Stimulated activated naive B cell treated with anti-CD40 and anti-IgM and Interleukin-4, amounts not matched to agents 10 μg/mL and 1 μg/mL and 100 μg/mL, for 72 hours (primary cell): Measurements from ENCODE around the gene INKA1.
A peak's percentile ranks its signal among the peaks of the same experiment; 100 is the strongest.

Source experiments
- ATAC-seq, 2 donors: fragments of 150-1000 bp; cut with Tn5 transposase; replicated peaks; 2 replicates each; pipeline ENCODE4 v1.10.0; 2021; ENCODE audit warnings: moderate library complexity in 1 of 2
- DNase-seq: peaks from one replicate; pipeline ENCODE4 v3.0.0; 2021
- H3K27ac Mint-ChIP-seq: one replicate; pipeline ENCODE4 v1.8.0; 2022; ENCODE audit warnings: mild to moderate bottlenecking, mixed read lengths
- H3K27me3 Mint-ChIP-seq, 2 donors: one replicate each; pipeline ENCODE4 v1.8.0; 2022; ENCODE audit warnings: mixed read lengths in 2 of 2
- H3K36me3 Mint-ChIP-seq, 2 donors: one replicate each; pipeline ENCODE4 v1.8.0; 2022; ENCODE audit warnings: mixed read lengths in 2 of 2, mild to moderate bottlenecking in 1 of 2
- H3K4me1 Mint-ChIP-seq, 2 donors: one replicate each; pipeline ENCODE4 v1.8.0; 2022; ENCODE audit warnings: mixed read lengths in 2 of 2, mild to moderate bottlenecking in 1 of 2
- H3K4me3 Mint-ChIP-seq, 2 donors: one replicate each; pipeline ENCODE4 v1.8.0; 2022; ENCODE audit warnings: mild to moderate bottlenecking in 2 of 2, mixed read lengths in 2 of 2, moderate library complexity in 1 of 2
- H3K9me3 Mint-ChIP-seq, 2 donors: one replicate each; pipeline ENCODE4 v1.8.0; 2022; ENCODE audit warnings: mixed read lengths in 2 of 2, mild to moderate bottlenecking in 1 of 2

The INKA1 gene

DNA sequence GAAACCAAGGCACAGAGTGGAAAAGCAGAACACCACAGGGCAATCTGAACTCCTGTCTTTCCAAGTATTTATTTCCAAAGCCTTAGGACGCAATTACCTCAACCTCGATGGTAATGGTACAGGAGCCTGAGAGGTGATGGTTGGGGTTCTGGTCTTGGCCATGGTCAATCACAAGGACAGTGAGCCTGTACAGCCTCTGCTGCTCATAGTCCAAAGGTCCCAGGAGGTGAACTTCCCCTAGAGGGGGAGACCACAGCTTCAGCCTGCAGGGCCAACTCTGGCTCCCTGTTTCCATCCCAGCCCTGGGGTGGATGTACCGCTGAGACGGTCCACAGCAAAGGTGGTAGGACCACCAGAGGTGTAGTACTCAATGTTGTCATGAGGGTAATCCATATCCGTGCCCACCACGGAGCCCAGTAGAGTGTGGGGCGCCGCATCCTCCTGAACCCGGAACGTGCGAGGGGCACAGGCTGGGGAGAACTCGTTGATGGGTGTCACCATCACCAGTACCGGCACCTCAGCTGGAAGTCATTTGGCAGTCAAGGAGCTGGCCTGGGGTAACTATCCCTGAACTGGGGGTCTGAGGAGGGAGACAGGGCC is 9.5 kb upstream of the INKA1 start:
- DNase-seq, result no peak
- Mint-ChIP-seq H3K4me3 (no peak overlapping the region), H3K36me3 (no peaks in the 10 kb centered on the region), H3K27ac (no peak overlapping the region), H3K9me3 (no peaks in the 10 kb centered on the region), H3K27me3 (peaks cover 0 to under 1% of the 10 kb centered on the region in 2 donors), H3K4me1 (peaks cover 0 to 4% of the 10 kb centered on the region in 2 donors)
- no peak for ATAC-seq

GRCh38 chr3:49794431-49794830 is 8.6 kb upstream of the INKA1 start:
- ATAC-seq, result no peak
- no peaks in the 10 kb centered on the region for H3K9me3 Mint-ChIP-seq
- peaks cover 0 to 7% of the 10 kb centered on the region in 2 donors for H3K27me3 Mint-ChIP-seq
- no peaks in the 10 kb centered on the region for H3K36me3 Mint-ChIP-seq
- H3K27ac Mint-ChIP-seq, result no peak overlapping the region
- H3K4me3 Mint-ChIP-seq, result no peak overlapping the region
- peaks cover 0 to 4% of the 10 kb centered on the region in 2 donors for H3K4me1 Mint-ChIP-seq
- DNase-seq, result no peak

DNA sequence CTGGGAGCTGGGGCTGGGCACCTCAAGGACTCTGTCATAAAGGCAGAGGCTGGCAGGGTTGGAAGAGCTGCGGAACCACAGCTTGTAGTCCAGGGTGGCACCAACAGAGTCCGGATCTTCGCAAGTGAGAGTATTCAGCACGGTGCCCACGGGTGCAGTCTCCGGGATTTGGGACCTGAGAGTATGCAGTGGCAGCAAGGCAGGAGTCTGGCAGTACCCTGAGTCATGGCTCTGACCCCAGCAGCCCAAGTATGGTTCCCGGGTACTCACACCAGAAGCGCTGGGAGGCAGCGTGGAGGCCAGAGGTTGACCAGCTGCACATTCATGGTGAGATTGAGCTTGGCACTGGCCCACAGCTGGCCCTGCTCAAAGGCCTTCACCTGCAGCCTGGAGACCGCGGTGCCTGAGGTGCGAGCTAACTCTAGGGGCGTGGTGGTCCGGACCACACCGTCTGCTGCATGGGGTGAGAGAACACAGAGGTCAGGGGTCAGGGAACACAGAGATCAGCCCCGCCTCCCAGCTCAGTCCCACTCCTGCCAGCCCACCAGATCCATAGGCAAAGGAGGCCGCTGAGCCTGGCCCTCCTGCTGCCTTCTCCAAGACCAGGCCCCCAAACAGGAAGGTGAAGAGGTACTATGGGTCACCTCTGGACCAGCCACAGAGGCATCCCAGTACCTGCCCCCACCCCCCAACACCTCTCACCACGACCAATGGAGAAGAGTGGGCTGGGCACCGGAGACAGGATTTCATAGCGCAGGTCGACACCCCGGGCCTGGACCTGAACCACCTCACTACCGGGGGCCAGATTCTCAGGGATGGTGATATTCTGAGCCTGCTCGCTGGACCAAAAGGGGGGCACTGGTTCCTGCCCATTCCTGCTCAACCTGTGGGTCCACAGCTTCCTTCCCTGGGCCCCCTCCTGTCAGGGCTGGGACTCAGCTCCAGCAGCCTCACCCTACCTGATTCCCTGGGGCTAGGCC is 7.8 kb upstream of the INKA1 start:
- no peaks in the 10 kb centered on the region for H3K9me3 Mint-ChIP-seq
- no peak for DNase-seq
- H3K27ac Mint-ChIP-seq, result no peak overlapping the region
- H3K4me1 Mint-ChIP-seq, result peaks cover 0 to 2% of the 10 kb centered on the region in 2 donors
- no peak overlapping the region for H3K4me3 Mint-ChIP-seq
- peaks cover 0 to 7% of the 10 kb centered on the region in 2 donors for H3K27me3 Mint-ChIP-seq
- H3K36me3 Mint-ChIP-seq, result no peaks in the 10 kb centered on the region
- ATAC-seq, result no peak

DNA sequence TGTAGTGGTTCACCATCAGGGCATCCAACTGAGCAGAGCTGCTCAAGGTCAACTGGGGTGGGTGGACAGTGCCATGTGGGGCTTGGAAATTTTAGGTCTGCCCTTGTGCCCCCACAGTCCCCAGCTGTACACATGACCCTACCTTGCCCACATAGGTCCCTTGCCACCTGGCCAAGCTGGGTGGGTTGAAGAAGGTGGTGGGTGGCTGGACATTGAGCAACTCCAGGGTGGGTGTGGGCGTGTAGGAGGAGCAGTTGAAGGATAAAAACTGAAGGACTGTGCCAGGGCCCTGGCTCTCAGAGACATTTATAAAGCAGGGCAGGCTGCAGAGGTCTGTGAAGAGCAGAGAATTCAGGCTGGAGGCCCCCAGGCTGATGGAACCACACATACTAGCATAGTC is 4.0 kb upstream of the INKA1 start:
- H3K4me3 Mint-ChIP-seq, result no peak overlapping the region
- DNase-seq (no peak), ATAC-seq (no peak)
- no peak overlapping the region for H3K27ac Mint-ChIP-seq
- peaks cover 9 to 22% of the 10 kb centered on the region in 2 donors for H3K27me3 Mint-ChIP-seq
- no peaks in the 10 kb centered on the region for H3K9me3 Mint-ChIP-seq
- H3K4me1 Mint-ChIP-seq, result peaks cover 9 to 17% of the 10 kb centered on the region in 2 donors
- H3K36me3 Mint-ChIP-seq, result no peaks in the 10 kb centered on the region

DNA sequence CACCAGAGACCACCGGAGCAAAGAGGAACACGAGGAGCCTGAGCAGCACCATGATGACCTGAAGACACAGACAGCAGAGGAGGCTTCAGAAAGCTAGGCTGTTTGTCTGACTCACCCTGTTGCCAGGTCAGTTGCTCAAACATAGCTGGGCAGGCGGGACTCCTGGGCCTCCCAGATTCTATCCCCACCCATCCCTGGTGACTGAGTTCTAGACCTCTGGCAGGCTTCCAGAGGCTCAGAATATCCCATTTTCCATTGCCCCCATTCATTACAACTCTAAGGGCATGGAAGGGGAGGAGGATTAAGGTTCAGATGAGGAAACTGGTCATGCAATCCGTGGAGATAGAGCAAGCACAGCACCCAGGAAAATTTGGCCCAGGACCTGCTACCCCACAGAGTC is 3.3 kb upstream of the INKA1 start, which contains the start of gene CDHR4:
Gene CDHR4, minus strand, starts transcription at position 113 of the 400 bp plus-strand sequence. Its CDS starts 61 bp downstream, at position 52.
- no peaks in the 10 kb centered on the region for H3K36me3 Mint-ChIP-seq
- no peak within 1 kb of the TSS for H3K27ac Mint-ChIP-seq
- DNase-seq (no peak), ATAC-seq (no peak)
- H3K9me3 Mint-ChIP-seq, result no peaks in the 10 kb centered on the region
- H3K27me3 Mint-ChIP-seq, result peaks cover 9 to 22% of the 10 kb centered on the region in 2 donors
- H3K4me3 Mint-ChIP-seq, result no peak within 1 kb of the TSS
- peaks cover 14 to 24% of the 10 kb centered on the region in 2 donors for H3K4me1 Mint-ChIP-seq

DNA sequence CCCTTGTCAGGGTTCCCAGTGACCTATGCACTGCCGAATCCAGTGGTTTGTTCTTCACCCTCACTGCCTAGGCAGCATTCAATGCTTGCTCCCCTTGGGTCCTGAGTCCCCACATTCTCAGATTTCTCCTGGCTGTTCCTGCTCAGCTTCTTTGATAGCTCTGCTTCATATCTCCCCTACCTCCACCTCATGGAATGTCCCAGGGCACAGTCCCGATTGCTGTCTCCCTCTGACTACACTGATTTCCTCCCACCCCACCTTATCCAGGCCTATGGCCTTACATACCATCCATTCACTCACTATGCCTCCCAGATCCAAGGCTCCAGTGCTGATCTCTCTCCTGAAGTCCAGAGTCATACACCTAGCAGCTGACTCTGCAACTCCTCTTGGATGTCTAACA is 1.9 kb upstream of the INKA1 start:
- Mint-ChIP-seq H3K4me1 (peaks cover 28 to 38% of the 10 kb centered on the region in 2 donors), H3K4me3 (no peak overlapping the region), H3K9me3 (no peaks in the 10 kb centered on the region), H3K27ac (no peak overlapping the region), H3K36me3 (no peaks in the 10 kb centered on the region), H3K27me3 (peaks cover 9 to 22% of the 10 kb centered on the region in 2 donors)
- no peak for DNase-seq
- no peak for ATAC-seq

GRCh38 chr3:49803465-49804140 is 542 bp downstream of the INKA1 start:
- peak; percentile 33 to 40 for ATAC-seq
- Mint-ChIP-seq H3K27me3 (peaks cover 9 to 22% of the 10 kb centered on the region in 2 donors), H3K9me3 (no peaks in the 10 kb centered on the region), H3K4me3 (peak overlapping the region; percentile 84), H3K27ac (peak overlapping the region; percentile 72), H3K36me3 (peaks cover 0 to 3% of the 10 kb centered on the region in 2 donors), H3K4me1 (peaks cover 52 to 62% of the 10 kb centered on the region in 2 donors)
- DNase-seq, result peak; percentile 44

- Mint-ChIP-seq H3K27ac (peak overlapping the region; percentile 93), H3K9me3 (no peaks in the 10 kb centered on the region), H3K27me3 (peaks cover 9 to 15% of the 10 kb centered on the region in 2 donors), H3K4me1 (peaks cover 53 to 70% of the 10 kb centered on the region in 2 donors), H3K4me3 (peak overlapping the region; percentile 84), H3K36me3 (peaks cover under 1 to 10% of the 10 kb centered on the region in 2 donors)
- no peak for DNase-seq
- ATAC-seq, result peak in 1 of 2 donors; percentile 0
Measured at GRCh38 chr3:49804141-49805041, 1.3 kb downstream of the INKA1 start.

DNA sequence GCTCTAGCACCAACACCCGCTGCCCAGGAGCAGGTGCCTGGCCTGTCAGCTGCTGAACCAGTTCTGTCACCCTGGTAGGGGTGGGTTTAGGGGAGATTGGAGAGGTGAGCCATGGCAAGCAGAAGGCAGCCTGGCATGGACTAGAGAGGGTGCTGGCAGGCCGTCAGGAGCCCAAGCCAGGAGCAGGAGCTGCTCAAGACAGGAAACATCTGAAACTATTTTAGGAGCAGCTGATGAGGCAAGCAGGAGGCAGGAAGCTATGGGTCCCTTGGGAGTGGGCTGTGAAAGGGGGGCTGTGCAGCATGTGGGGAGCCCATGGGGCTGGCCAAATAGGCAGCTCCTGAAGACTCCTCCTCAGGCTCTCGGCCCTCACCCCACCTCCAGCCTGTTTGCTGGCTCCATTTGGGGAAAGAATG is 2.3 kb downstream of the INKA1 start:
- Mint-ChIP-seq H3K27ac (peak overlapping the region; percentile 93), H3K27me3 (peaks cover 9 to 15% of the 10 kb centered on the region in 2 donors), H3K4me1 (peaks cover 59 to 80% of the 10 kb centered on the region in 2 donors), H3K36me3 (peaks cover 4 to 20% of the 10 kb centered on the region in 2 donors), H3K4me3 (peak overlapping the region; percentile 57 to 76), H3K9me3 (no peaks in the 10 kb centered on the region)
- ATAC-seq (peak in 1 of 2 donors; percentile 22), DNase-seq (peak; percentile 23)

- H3K4me1 Mint-ChIP-seq, result peaks cover 60 to 83% of the 10 kb centered on the region in 2 donors
- H3K9me3 Mint-ChIP-seq, result no peaks in the 10 kb centered on the region
- H3K27me3 Mint-ChIP-seq, result peaks cover 8 to 12% of the 10 kb centered on the region in 2 donors
- peak overlapping the region; percentile 57 to 76 for H3K4me3 Mint-ChIP-seq
- ATAC-seq, result no peak
- peak overlapping the region; percentile 93 for H3K27ac Mint-ChIP-seq
- DNase-seq, result no peak
- H3K36me3 Mint-ChIP-seq, result peaks cover 4 to 25% of the 10 kb centered on the region in 2 donors
Measured at GRCh38 chr3:49805897-49806701, 3.0 kb downstream of the INKA1 start.

- no peak for ATAC-seq
- Mint-ChIP-seq H3K4me1 (peaks cover 65 to 86% of the 10 kb centered on the region in 2 donors), H3K27ac (peak overlapping the region; percentile 92), H3K36me3 (peaks cover 6 to 31% of the 10 kb centered on the region in 2 donors), H3K27me3 (peaks cover under 1 to 5% of the 10 kb centered on the region in 2 donors), H3K9me3 (no peaks in the 10 kb centered on the region), H3K4me3 (no peak overlapping the region)
- DNase-seq, result no peak
Measured at GRCh38 chr3:49806850-49807249, 3.8 kb downstream of the INKA1 start.

DNA sequence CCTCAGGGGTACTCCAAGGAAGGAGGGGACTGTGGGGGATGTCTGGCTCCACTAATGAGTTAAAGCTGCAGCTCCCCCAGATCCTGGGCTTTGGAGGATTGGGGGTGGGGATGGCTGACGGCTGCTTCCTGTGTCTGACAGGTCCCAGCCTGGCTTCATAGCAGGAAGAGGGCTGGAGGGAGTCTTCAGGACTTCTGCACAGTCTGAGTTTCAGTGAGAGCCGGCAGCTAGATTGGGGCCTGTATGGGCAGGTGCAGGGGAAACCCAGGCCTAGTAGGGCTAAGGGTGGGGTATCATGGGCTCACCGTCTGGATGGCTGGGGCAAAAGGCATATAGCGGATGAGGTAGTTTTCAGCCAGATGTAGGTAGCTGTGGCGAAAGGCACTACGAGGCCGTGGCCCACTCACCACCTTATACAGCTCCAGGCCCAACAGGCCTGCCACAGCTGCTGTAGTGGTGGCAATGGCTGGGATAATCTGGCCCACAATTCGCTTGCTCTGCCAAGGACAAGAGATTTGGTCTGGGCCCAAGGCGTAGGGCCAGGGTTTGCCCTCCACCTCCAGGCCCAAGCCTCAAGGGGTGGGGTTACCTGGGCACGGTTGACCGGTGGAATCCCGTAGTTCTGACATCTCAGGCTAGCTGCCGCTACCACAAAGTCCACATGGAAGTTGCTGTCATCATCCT is 4.5 kb downstream of the INKA1 start:
- ATAC-seq, result no peak
- Mint-ChIP-seq H3K4me1 (peaks cover 64 to 86% of the 10 kb centered on the region in 2 donors), H3K36me3 (peaks cover 6 to 31% of the 10 kb centered on the region in 2 donors), H3K4me3 (no peak overlapping the region), H3K27me3 (no peaks in the 10 kb centered on the region), H3K27ac (peak overlapping the region; percentile 92), H3K9me3 (no peaks in the 10 kb centered on the region)
- DNase-seq, result no peak
